IMR-90 (cell line): ENCODE data around the gene PRDM1. TPM values are rescaled to one million over a fixed set of nuclear protein-coding genes. Genes with fewer than 3 reads are reported as not detected.

Experiments used
- ATAC-seq: fragments of 200-7000 bp; cut with Tn5 transposase; 2 replicates; pipeline ENCODE4 v1.9.1; 2020; ENCODE audit warnings: low read depth, mild to moderate bottlenecking, moderate library complexity
- BruUV-seq: library from RNA; stranded (reverse); fragments of 400-500 nt; replicated peaks from 2 replicates; lab custom pipeline; 2021; lab: Mats Ljungman, UMichigan
- CTCF ChIA-PET: fragments of 300-600 bp; formaldehyde crosslinking; extraction: SDS; loops from one replicate; lab custom pipeline; 2021; ENCODE audit warnings: antibody characterized with exemption; lab: Yijun Ruan, JAX
- POLR2A ChIA-PET: fragments of 300-600 bp; sonication (Branson Sonifier 250); formaldehyde crosslinking; loops from one replicate; lab custom pipeline; 2022; ENCODE audit warnings: antibody characterized with exemption; ENCODE audit not compliant: unreplicated experiment; lab: Charles Lee
- DNase-seq: peaks from one replicate; pipeline ENCODE4 v3.0.0; 2013
- H2AFZ ChIP-seq: replicated peaks from 2 replicates; pipeline ENCODE3; 2013; ENCODE audit warnings: low read length, mild to moderate bottlenecking; ENCODE audit not compliant: poor library complexity
- H2AK5ac ChIP-seq: 2 replicates; pipeline ENCODE4 v1.6.1; 2013; ENCODE audit warnings: low read depth, low read length, inconsistent platforms
- H2AK9ac ChIP-seq: replicated peaks from 2 replicates; pipeline ENCODE3; 2013; ENCODE audit warnings: mild to moderate bottlenecking, low read depth, low read length, moderate library complexity; ENCODE audit not compliant: poor library complexity
- H2BK120ac ChIP-seq: 2 replicates; pipeline ENCODE4 v1.6.1; 2013; ENCODE audit warnings: low read depth, low read length, inconsistent platforms
- H2BK15ac ChIP-seq: 3 replicates; pipeline ENCODE4 v1.6.1; 2013; ENCODE audit warnings: low read depth, low read length, inconsistent platforms
- H2BK20ac ChIP-seq: 2 replicates; pipeline ENCODE4 v1.6.1; 2013; ENCODE audit warnings: low read depth, mild to moderate bottlenecking, inconsistent platforms, low read length, moderate library complexity
- H2BK5ac ChIP-seq: 2 replicates; pipeline ENCODE4 v1.6.1; 2013; ENCODE audit warnings: mild to moderate bottlenecking, low read depth, low read length, inconsistent platforms; ENCODE audit not compliant: poor library complexity, severe bottlenecking
- H3K14ac ChIP-seq: replicated peaks from 2 replicates; pipeline ENCODE4 v1.6.1; 2013; ENCODE audit warnings: low read depth, low read length, inconsistent platforms
- H3K18ac ChIP-seq: 2 replicates; pipeline ENCODE4 v1.6.1; 2013; ENCODE audit warnings: low read depth, low read length, control low read depth
- H3K23ac ChIP-seq: 2 replicates; pipeline ENCODE4 v1.6.1; 2013; ENCODE audit warnings: low read depth, low read length, inconsistent platforms
- H3K27ac ChIP-seq: 2 replicates; pipeline ENCODE4 v1.5.1; 2013; ENCODE audit warnings: mild to moderate bottlenecking, control low read depth, low read length; ENCODE audit not compliant: insufficient read depth
- H3K27me3 ChIP-seq: 2 replicates; pipeline ENCODE4 v1.6.1; 2013; ENCODE audit warnings: low read length; ENCODE audit not compliant: control insufficient read depth, insufficient read depth
- H3K36me3 ChIP-seq: 2 replicates; pipeline ENCODE4 v1.6.1; 2013; ENCODE audit warnings: low read length, mixed read lengths; ENCODE audit not compliant: control insufficient read depth, insufficient read depth
- H3K4ac ChIP-seq: 2 replicates; pipeline ENCODE4 v1.6.1; 2013; ENCODE audit warnings: low read depth, low read length, inconsistent platforms
- H3K4me1 ChIP-seq: 2 replicates; pipeline ENCODE4 v1.6.1; 2013; ENCODE audit warnings: low read length, mixed read lengths; ENCODE audit not compliant: control insufficient read depth, insufficient read depth
- H3K4me2 ChIP-seq: 2 replicates; pipeline ENCODE4 v1.6.1; 2013; ENCODE audit warnings: low read depth, mild to moderate bottlenecking, control low read depth, low read length, moderate library complexity
- H3K4me3 ChIP-seq: 2 replicates; pipeline ENCODE4 v1.5.1; 2013; ENCODE audit warnings: low read depth, mild to moderate bottlenecking, control low read depth, low read length, moderate library complexity; ENCODE audit not compliant: insufficient read depth
- H3K56ac ChIP-seq: 2 replicates; pipeline ENCODE4 v1.6.1; 2013; ENCODE audit warnings: low read length, inconsistent platforms; ENCODE audit not compliant: insufficient read depth; ENCODE audit errors: extremely low read depth
- H3K79me1 ChIP-seq, 2 experiments: 2 replicates each; pipeline ENCODE4 v1.6.1; 2013; ENCODE audit warnings: low read length in 2 of 2, inconsistent platforms in 1 of 2, low read depth in 1 of 2
- H3K9ac ChIP-seq: 2 replicates; pipeline ENCODE4 v1.6.1; 2013; ENCODE audit warnings: low read depth, low read length, control low read depth
- H3K9me1 ChIP-seq: 2 replicates; pipeline ENCODE4 v1.6.1; 2013; ENCODE audit warnings: low read length, inconsistent platforms; ENCODE audit not compliant: insufficient read depth
- H3K9me3 ChIP-seq: 2 replicates; pipeline ENCODE4 v1.6.1; 2013; ENCODE audit warnings: low read length; ENCODE audit not compliant: control insufficient read depth, insufficient read depth
- H4K20me1 ChIP-seq: 2 replicates; pipeline ENCODE4 v1.6.1; 2013; ENCODE audit warnings: low read length, inconsistent platforms; ENCODE audit not compliant: insufficient read depth
- H4K5ac ChIP-seq: 2 replicates; pipeline ENCODE4 v1.6.1; 2013; ENCODE audit warnings: mild to moderate bottlenecking, low read depth, low read length, control low read depth
- H4K8ac ChIP-seq, 2 experiments: 2 replicates each; pipeline ENCODE4 v1.6.1; 2013; ENCODE audit warnings: low read depth in 2 of 2, low read length in 2 of 2, control low read depth in 1 of 2, inconsistent platforms in 1 of 2
- H4K91ac ChIP-seq: 2 replicates; pipeline ENCODE4 v1.6.1; 2013; ENCODE audit warnings: low read depth, low read length, inconsistent platforms; ENCODE audit not compliant: insufficient read depth
- CHD1 ChIP-seq: IDR thresholded peaks from 2 replicates; pipeline ENCODE4 v1.6.1; 2012; ENCODE audit warnings: low read depth, low read length, improper control_type of control experiment
- CTCF ChIP-seq: conservative IDR thresholded peaks from 2 replicates; pipeline ENCODE4 v1.5.1; 2012; ENCODE audit warnings: mild to moderate bottlenecking, low read depth, low read length, improper control_type of control experiment
- MAZ ChIP-seq: IDR thresholded peaks from 2 replicates; pipeline ENCODE4 v1.6.1; 2012; ENCODE audit warnings: low read depth, mild to moderate bottlenecking, low read length, improper control_type of control experiment, moderate library complexity, borderline replicate concordance
- WGBS, 2 experiments: methylation state at CpG; one replicate each; pipeline versions ENCODE4 v1.1.5 to v1.1.7; 2013; ENCODE audit warnings: missing lambda C conversion rate in 2 of 2; ENCODE audit not compliant: insufficient read length in 1 of 2; ENCODE audit errors: extremely low coverage in 2 of 2; 5-methylcytosine and 5-hydroxymethylcytosine counted together
- dilution Hi-C: fragments of 300-500 bp; cut with HindIII; formaldehyde crosslinking; loops from one replicate; pipeline ENCODE4 v1.14.3; 2018; ENCODE audit warnings: low sequenced_read_pairs; ENCODE audit not compliant: unreplicated experiment
- in situ Hi-C: fragments of 300-500 bp; cut with MboI; formaldehyde crosslinking; loops from 3 replicates; pipeline ENCODE4 v1.14.3; 2019; ENCODE audit warnings: low sequenced_read_pairs, inconsistent platforms, mixed read lengths
- intact Hi-C: fragments of 100-400 bp; cut with micrococcal nuclease; formaldehyde crosslinking; loops from 2 replicates; pipeline ENCODE4 v1.10.0; 2022
- polyA plus RNA-seq, 3 experiments: library from polyadenylated mRNA; depleted of rRNA; stranded (reverse); fragments of >200 nt; gene quantifications; 2 replicates each; pipeline ENCODE4 v1.2.3, GENCODE V29; 2012; ENCODE audit warnings: low replicate concordance in 1 of 3
- total RNA-seq: library from RNA; depleted of rRNA; stranded (reverse); fragments of >200 nt; gene quantifications from 2 replicates; pipeline ENCODE4 v1.2.3, GENCODE V29; 2012

The PRDM1 gene
- total and polyA plus RNA-seq, 2 of the 4 experiments (the other 2 are of a cell fraction), result 2.3 to 3.0 TPM

DNA sequence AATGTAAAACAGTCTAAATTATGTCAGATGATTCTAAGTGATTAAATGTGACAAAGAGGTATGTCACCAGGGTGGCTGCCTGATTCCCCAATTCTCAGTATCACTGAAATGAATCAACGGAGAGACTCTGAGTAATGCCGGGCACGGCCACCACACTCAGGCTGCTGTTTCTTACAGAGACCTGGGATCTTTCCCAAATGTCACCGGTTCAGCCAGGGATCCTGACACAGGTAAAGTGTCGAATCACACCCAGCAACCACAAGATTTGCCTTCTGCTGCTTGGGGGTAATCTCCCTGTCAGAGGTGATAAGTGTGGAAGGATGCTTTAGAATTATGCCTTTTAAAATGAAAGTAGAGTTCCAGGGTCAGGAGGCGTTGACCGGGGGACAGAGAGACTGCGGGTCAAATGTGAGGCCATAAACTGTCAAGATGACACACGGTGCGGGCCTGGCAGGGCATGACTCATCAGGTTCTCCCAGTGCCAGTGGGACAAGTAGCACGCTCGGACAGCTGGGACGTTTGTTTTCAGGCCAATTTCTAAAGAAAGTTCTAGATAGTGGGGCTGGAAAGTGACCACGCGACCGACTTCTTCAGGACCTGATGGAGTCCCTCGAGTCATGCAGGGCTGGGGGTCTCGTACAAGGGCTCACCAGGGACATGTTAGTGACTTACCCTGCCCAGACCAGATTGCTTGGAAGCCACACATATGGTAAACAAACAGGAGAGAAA is 48.9 kb downstream of the PRDM1 start:
- DNase-seq, result no peak
- Histone ChIP-seq H4K5ac (no peak overlapping the region), H4K8ac (0 out of 4 replicates have a peak overlapping the region, but pooled peaks of 1 of the 2 experiments have one; percentile 13), H3K4me3 (no peak overlapping the region), H3K27me3 (no peaks in the 10 kb centered on the region), H3K9me3 (no peaks in the 10 kb centered on the region), H3K4me1 (peaks cover 7% of the 10 kb centered on the region), H3K36me3 (no peaks in the 10 kb centered on the region), H3K56ac (no peak overlapping the region), H3K27ac (no peak overlapping the region), H4K91ac (no peak overlapping the region), H3K79me1 (no peaks in the 10 kb centered on the region), H3K14ac (peak overlapping the region; percentile 62; the same call in 1 of the 2 replicates), H2BK20ac (peak overlapping the region; percentile 64), H3K9ac (no peak overlapping the region), H3K23ac (no peak overlapping the region), H3K4me2 (no peak overlapping the region), H2AFZ (peak overlapping the region; percentile 72), H2AK9ac (peak overlapping the region; percentile 79), H2BK15ac (peak overlapping the region; percentile 58; the same call in 1 of the 3 replicates), H3K9me1 (no peaks in the 10 kb centered on the region), H3K4ac (peak overlapping the region; percentile 8; the same call in 1 of the 2 replicates), H4K20me1 (no peaks in the 10 kb centered on the region), H2BK5ac (no peak overlapping the region), H3K18ac (no peak overlapping the region), H2AK5ac (peak overlapping the region; percentile 76; the same call in 1 of the 2 replicates), H2BK120ac (peak overlapping the region; percentile 14; the same call in 1 of the 2 replicates)
- BruUV-seq, result no TSS peak
- ATAC-seq, result peak; percentile 54; the same call in 1 of the 2 replicates
- in situ Hi-C loops (no loop called here), intact Hi-C loops (no loop called here), dilution Hi-C loops (no loop called here)
- ChIA-PET POLR2A (no interaction called here), CTCF (no interaction called here)
- WGBS, 2 experiments, result 33% methylated on average over 5 of the region's 18 CpGs; no CpG with 5 or more reads in 1 of the 2 experiments
- TF ChIP-seq CHD1, result no peak
- no peak for TF ChIP-seq CTCF
- TF ChIP-seq MAZ, result no peak
